ENCODE results near the gene CERS1.

Gene CERS1

GRCh38 chr19:18869023-18869618 is 26.8 kb downstream of the CERS1 start:
- DNase-seq = no peak

- no peak for DNase-seq
These were observed 27.5 kb downstream of the CERS1 start for GRCh38 chr19:18868380-18869022.

GRCh38 chr19:18867751-18868150 is 28.2 kb downstream of the CERS1 start:
- DNase-seq = no peak

- no peak for DNase-seq
These were observed 28.8 kb downstream of the CERS1 start for GRCh38 chr19:18867199-18867598.

GRCh38 chr19:18866800-18867123 is 29.2 kb downstream of the CERS1 start:
- no peak for DNase-seq

GRCh38 chr19:18865973-18866799 is 29.8 kb downstream of the CERS1 start:
- DNase-seq = peak; percentile 51

- no peak for DNase-seq
These were observed 30.6 kb downstream of the CERS1 start for GRCh38 chr19:18865106-18865972.

- no peak for DNase-seq
These were observed 32.1 kb downstream of the CERS1 start for GRCh38 chr19:18863843-18864362.

- no peak for DNase-seq
These were observed 32.7 kb downstream of the CERS1 start for GRCh38 chr19:18862976-18863842.

- no peak for DNase-seq
These were observed 34.0 kb downstream of the CERS1 start for GRCh38 chr19:18861917-18862316.

GRCh38 chr19:18861235-18861634 is 34.7 kb downstream of the CERS1 start:
- no peak for DNase-seq

GRCh38 chr19:18860725-18861124 is 35.2 kb downstream of the CERS1 start:
- DNase-seq = no peak

- DNase-seq = no peak
These were observed 35.7 kb downstream of the CERS1 start for GRCh38 chr19:18860302-18860700.

- DNase-seq = no peak
These were observed 36.2 kb downstream of the CERS1 start for GRCh38 chr19:18859676-18860301.

- DNase-seq = no peak
These were observed 36.9 kb downstream of the CERS1 start for GRCh38 chr19:18858906-18859646.

- DNase-seq = no peak
These were observed 38.7 kb downstream of the CERS1 start for GRCh38 chr19:18857223-18857622.

- DNase-seq = no peak
These were observed 39.4 kb downstream of the CERS1 start for GRCh38 chr19:18856385-18857126.

- no peak for DNase-seq
These were observed 40.1 kb downstream of the CERS1 start for GRCh38 chr19:18855647-18856384.

- DNase-seq = no peak
These were observed 41.0 kb downstream of the CERS1 start for GRCh38 chr19:18854982-18855381.

All from stimulated activated naive CD4-positive, alpha-beta T cell treated with Interleukin-2 at 50 U/mL for 16 hours (primary cell).